ENCODE results near the gene SLC12A2. TPM values are rescaled to one million over a fixed set of nuclear protein-coding genes. Genes with fewer than 3 reads are reported as not detected.
A peak's percentile ranks its signal among the peaks of the same experiment; 100 is the strongest.

SLC12A2 gene
- total and polyA plus RNA-seq, 9 of the 15 experiments (the other 6 are each of a cell fraction or from before 2014, with no cell fraction given) = 5.1 to 20.3 (median 12.6) TPM

GRCh38 chr5:128083033-128083810 lies at the start of gene SLC12A2 (continued):
- TF ChIP-seq NR0B1 (IDR thresholded peaks at IDR 0.05; ENCODE audit: partially characterized antibody) (no peak), JUN (IDR thresholded peaks at IDR 0.05; ENCODE audit: borderline replicate concordance, low read depth, low read length) (peak; percentile 23; the same call in 1 of the 2 replicates), JUN (CRISPR knock-in tag; IDR thresholded peaks at IDR 0.05; ENCODE audit: borderline replicate concordance) (peak; percentile 55; the same call in 1 of the 2 replicates), ILF3 (IDR thresholded peaks at IDR 0.05; ENCODE audit: borderline replicate concordance) (no peak), RBM17 (IDR thresholded peaks at IDR 0.05; ENCODE audit: borderline replicate concordance, low read depth, low read length) (no peak)

GRCh38 chr5:128035689-128036088 lies 47.9 kb upstream of the SLC12A2 start:
- intact Hi-C loops (cut with micrococcal nuclease) = no loop called here
- in situ Hi-C loops (cut with MboI) = no loop called here
- ATAC-seq (no peak), DNase-seq (ENCODE audit: extremely low read depth in 1 of 4, low spot score in 3 of 4) (no peak), FAIRE-seq (no peak)
- H3K9ac ChIP-seq (ENCODE audit: insufficient read depth in 1 of 2, low read depth in 2 of 2, low read length in 2 of 2) = no peak overlapping the region
- H3K4me1 ChIP-seq (replicated peaks in 1 of 2; ENCODE audit: control insufficient read depth in 2 of 2, insufficient read depth in 2 of 2, low read length in 2 of 2) = peaks cover 7% of the 10 kb centered on the region in 2 experiments; a peak in 1 of 5 replicates
- H3K4me3 ChIP-seq = no peak overlapping the region
- H3K9me3 ChIP-seq (replicated peaks; ENCODE audit: control insufficient read depth, insufficient read depth, low read depth, low read length) = no peaks in the 10 kb centered on the region; the same call in 1 of the 2 replicates
- WGBS (ENCODE audit: insufficient coverage, low coverage, missing lambda C conversion rate) = 69% methylated on average over 4 of the region's 4 CpGs
- POLR2A ChIA-PET = no interaction called here
- H3K27ac ChIP-seq (ENCODE audit: extremely low read depth, low read depth, low read length) = no peak overlapping the region
- H3K79me2 ChIP-seq (ENCODE audit: control insufficient read depth, insufficient read depth, low read length) = peaks cover 2% of the 10 kb centered on the region; the same call in 2 of the 3 replicates
- CTCF ChIA-PET (ENCODE audit: low intra/inter-chr PET ratio) = no interaction called here
- no peaks in the 10 kb centered on the region; the same call in 1 of the 2 replicates for H4K20me1 ChIP-seq (replicated peaks; ENCODE audit: control insufficient read depth, insufficient read depth, low read length)
- no peak overlapping the region for H2AFZ ChIP-seq (ENCODE audit: low read depth, low read length)
- no peaks in the 10 kb centered on the region for H3K36me3 ChIP-seq (ENCODE audit: control insufficient read depth, insufficient read depth, low read length)
- H3K27me3 ChIP-seq (ENCODE audit: control insufficient read depth in 2 of 2, insufficient read depth in 2 of 2, low read length in 2 of 2) = no peaks in the 10 kb centered on the region
- no peaks in the 10 kb centered on the region for H3K9me1 ChIP-seq (ENCODE audit: control insufficient read depth, insufficient read depth, low read length)
- H3K4me2 ChIP-seq (ENCODE audit: insufficient read depth, low read length) = no peak overlapping the region
- no TSS peak for BruUV-seq (replicated peaks)
- peak; percentile 15 for TF ChIP-seq MEIS2 (IDR thresholded peaks at IDR 0.05; ENCODE audit: partially characterized antibody)
- TF ChIP-seq, protein P1, sequence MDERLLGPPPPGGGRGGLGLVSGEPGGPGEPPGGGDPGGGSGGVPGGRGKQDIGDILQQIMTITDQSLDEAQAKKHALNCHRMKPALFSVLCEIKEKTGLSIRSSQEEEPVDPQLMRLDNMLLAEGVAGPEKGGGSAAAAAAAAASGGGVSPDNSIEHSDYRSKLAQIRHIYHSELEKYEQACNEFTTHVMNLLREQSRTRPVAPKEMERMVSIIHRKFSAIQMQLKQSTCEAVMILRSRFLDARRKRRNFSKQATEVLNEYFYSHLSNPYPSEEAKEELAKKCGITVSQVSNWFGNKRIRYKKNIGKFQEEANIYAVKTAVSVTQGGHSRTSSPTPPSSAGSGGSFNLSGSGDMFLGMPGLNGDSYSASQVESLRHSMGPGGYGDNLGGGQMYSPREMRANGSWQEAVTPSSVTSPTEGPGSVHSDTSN (CRISPR knock-in tag; IDR thresholded peaks at IDR 0.05; ENCODE audit: low read depth) = no peak
- TF ChIP-seq, protein P1 (tag; conservative IDR thresholded peaks at IDR 0.05; ENCODE audit: low read depth) = 0 out of 2 replicates have a peak, but pooled peaks have one; percentile 33
- TF ChIP-seq KDM5B (IDR thresholded peaks at IDR 0.05; ENCODE audit: insufficient replicate concordance, low read depth, low read length) = no peak
- TF ChIP-seq GTF2F1 (IDR thresholded peaks at IDR 0.05; ENCODE audit: low read depth, low read length) = no peak
- no peak for TF ChIP-seq HBP1 (CRISPR knock-in tag; IDR thresholded peaks at IDR 0.05)
- TF ChIP-seq MCM2 (IDR thresholded peaks at IDR 0.05; ENCODE audit: low read depth) = no peak
